ENCODE data around the gene GRID1. TPM values are rescaled to one million over a fixed set of nuclear protein-coding genes. Genes with fewer than 3 reads are reported as not detected.

The GRID1 gene
- polyA plus RNA-seq, 1 donor (not counting 4 experiments of a cell fraction or from before 2014, with no cell fraction given) = 0.01 TPM

DNA sequence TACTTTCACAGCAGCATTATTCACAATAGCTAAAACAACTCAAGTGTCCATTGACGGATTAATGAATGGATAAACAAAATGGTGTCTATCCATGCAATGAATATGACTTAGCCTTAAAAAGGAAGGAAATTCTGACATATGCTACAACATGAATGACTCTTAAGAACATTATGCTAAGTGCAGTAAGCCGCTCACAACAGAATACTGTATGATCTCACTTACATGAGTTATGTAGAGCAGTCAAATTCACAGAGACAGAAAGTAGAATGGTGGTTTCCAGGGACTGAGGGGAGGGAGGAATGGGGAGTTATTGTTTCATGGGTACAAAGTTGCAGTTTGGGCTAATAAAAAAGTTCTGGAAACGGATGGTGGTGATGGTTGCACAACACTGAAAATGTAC, 282.0 kb downstream of the GRID1 start:
- FAIRE-seq = no peak
- no peaks in the 10 kb centered on the region for H3K36me3 ChIP-seq (ENCODE audit: control insufficient read depth in 2 of 2, extremely low read depth in 1 of 2, insufficient read depth in 2 of 2, low read length in 2 of 2)
- H3K4me3 ChIP-seq (ENCODE audit: control insufficient read depth in 2 of 3, extremely low read depth in 1 of 3, insufficient read depth in 2 of 3, low read depth in 1 of 3, low read length in 3 of 3) = no peak overlapping the region
- H3K27me3 ChIP-seq (ENCODE audit: control insufficient read depth, extremely low read depth, insufficient read depth, low read length) = no peaks in the 10 kb centered on the region
- no peak overlapping the region for H2AFZ ChIP-seq (ENCODE audit: control insufficient read depth, low read length)
- no peaks in the 10 kb centered on the region for H3K79me2 ChIP-seq (ENCODE audit: control insufficient read depth, insufficient read depth, low read length)
- no peak overlapping the region for H3K4me2 ChIP-seq (ENCODE audit: control insufficient read depth, extremely low read depth, insufficient read depth, low read depth, low read length)
- H3K9me3 ChIP-seq (ENCODE audit: control insufficient read depth, low read depth, low read length) = no peaks in the 10 kb centered on the region
- no peaks in the 10 kb centered on the region for H3K9me1 ChIP-seq (ENCODE audit: control insufficient read depth, extremely low read depth, insufficient read depth, low read length)
- dilution Hi-C loops (cut with MboI; ENCODE audit: extremely low pct_ligation_motif_present, low sequenced_read_pairs) = no loop called here
- no peak for DNase-seq (ENCODE audit: low read depth, low spot score)
- H3K27ac ChIP-seq (ENCODE audit: control insufficient read depth, insufficient read depth, low read length) = no peak overlapping the region
- H3K4me1 ChIP-seq (ENCODE audit: control insufficient read depth, extremely low read depth, insufficient read depth, low read length) = no peaks in the 10 kb centered on the region
- TF ChIP-seq EZH2 (IDR thresholded peaks at IDR 0.05; ENCODE audit: low read length) = no peak
- TF ChIP-seq, protein P1, sequence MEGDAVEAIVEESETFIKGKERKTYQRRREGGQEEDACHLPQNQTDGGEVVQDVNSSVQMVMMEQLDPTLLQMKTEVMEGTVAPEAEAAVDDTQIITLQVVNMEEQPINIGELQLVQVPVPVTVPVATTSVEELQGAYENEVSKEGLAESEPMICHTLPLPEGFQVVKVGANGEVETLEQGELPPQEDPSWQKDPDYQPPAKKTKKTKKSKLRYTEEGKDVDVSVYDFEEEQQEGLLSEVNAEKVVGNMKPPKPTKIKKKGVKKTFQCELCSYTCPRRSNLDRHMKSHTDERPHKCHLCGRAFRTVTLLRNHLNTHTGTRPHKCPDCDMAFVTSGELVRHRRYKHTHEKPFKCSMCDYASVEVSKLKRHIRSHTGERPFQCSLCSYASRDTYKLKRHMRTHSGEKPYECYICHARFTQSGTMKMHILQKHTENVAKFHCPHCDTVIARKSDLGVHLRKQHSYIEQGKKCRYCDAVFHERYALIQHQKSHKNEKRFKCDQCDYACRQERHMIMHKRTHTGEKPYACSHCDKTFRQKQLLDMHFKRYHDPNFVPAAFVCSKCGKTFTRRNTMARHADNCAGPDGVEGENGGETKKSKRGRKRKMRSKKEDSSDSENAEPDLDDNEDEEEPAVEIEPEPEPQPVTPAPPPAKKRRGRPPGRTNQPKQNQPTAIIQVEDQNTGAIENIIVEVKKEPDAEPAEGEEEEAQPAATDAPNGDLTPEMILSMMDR (optimal IDR thresholded peaks at IDR 0.05 in 1 of 3, IDR thresholded peaks at IDR 0.05 in 1 of 3, conservative IDR thresholded peaks at IDR 0.05 in 1 of 3; ENCODE audit: extremely low read depth in 1 of 3, insufficient read depth in 2 of 3, low read length in 3 of 3) = no peak
- H3K9ac ChIP-seq (ENCODE audit: control insufficient read depth, extremely low read depth, insufficient read depth, low read length) = no peak overlapping the region
- H4K20me1 ChIP-seq (ENCODE audit: control insufficient read depth, extremely low read depth, insufficient read depth, low read length) = no peaks in the 10 kb centered on the region

DNA sequence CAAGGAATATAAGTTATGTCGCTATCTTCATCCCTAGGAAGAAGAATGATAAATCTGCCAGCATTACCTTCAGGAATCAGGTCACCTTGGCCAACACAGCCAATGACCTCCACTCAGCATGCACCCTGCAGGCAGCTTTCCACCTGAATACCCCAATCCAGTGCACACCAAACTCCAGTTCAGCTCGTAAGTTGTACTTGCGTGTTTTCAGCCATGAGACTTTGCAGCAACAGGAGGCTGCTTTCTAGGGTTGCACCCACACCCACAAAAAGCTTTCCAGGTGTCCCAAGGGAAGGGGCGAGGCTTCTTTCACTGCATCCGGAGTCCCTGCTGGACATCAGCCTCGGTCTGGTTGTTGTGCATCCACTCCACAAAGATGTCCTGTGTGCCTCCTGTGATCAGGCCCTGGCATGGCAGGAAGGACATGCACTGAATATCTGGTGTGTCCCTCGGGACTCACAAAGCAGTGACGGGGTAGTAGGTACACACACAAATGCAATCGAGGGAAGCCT, 282.9 kb downstream of the GRID1 start:
- FAIRE-seq (no peak), DNase-seq (ENCODE audit: low read depth, low spot score) (no peak)
- no peak overlapping the region for H3K4me3 ChIP-seq (ENCODE audit: control insufficient read depth in 2 of 3, extremely low read depth in 1 of 3, insufficient read depth in 2 of 3, low read depth in 1 of 3, low read length in 3 of 3)
- no peaks in the 10 kb centered on the region for H3K9me3 ChIP-seq (ENCODE audit: control insufficient read depth, low read depth, low read length)
- H2AFZ ChIP-seq (ENCODE audit: control insufficient read depth, low read length) = no peak overlapping the region
- no peak overlapping the region for H3K9ac ChIP-seq (ENCODE audit: control insufficient read depth, extremely low read depth, insufficient read depth, low read length)
- no peaks in the 10 kb centered on the region for H3K4me1 ChIP-seq (ENCODE audit: control insufficient read depth, extremely low read depth, insufficient read depth, low read length)
- dilution Hi-C loops (cut with MboI; ENCODE audit: extremely low pct_ligation_motif_present, low sequenced_read_pairs) = no loop called here
- no peaks in the 10 kb centered on the region for H4K20me1 ChIP-seq (ENCODE audit: control insufficient read depth, extremely low read depth, insufficient read depth, low read length)
- H3K27me3 ChIP-seq (ENCODE audit: control insufficient read depth, extremely low read depth, insufficient read depth, low read length) = no peaks in the 10 kb centered on the region
- H3K9me1 ChIP-seq (ENCODE audit: control insufficient read depth, extremely low read depth, insufficient read depth, low read length) = no peaks in the 10 kb centered on the region
- no peaks in the 10 kb centered on the region for H3K36me3 ChIP-seq (ENCODE audit: control insufficient read depth in 2 of 2, extremely low read depth in 1 of 2, insufficient read depth in 2 of 2, low read length in 2 of 2)
- H3K27ac ChIP-seq (ENCODE audit: control insufficient read depth, insufficient read depth, low read length) = no peak overlapping the region
- no peaks in the 10 kb centered on the region for H3K79me2 ChIP-seq (ENCODE audit: control insufficient read depth, insufficient read depth, low read length)
- TF ChIP-seq EZH2 (IDR thresholded peaks at IDR 0.05; ENCODE audit: low read length) = no peak
- TF ChIP-seq, protein P1 (optimal IDR thresholded peaks at IDR 0.05 in 1 of 3, IDR thresholded peaks at IDR 0.05 in 1 of 3, conservative IDR thresholded peaks at IDR 0.05 in 1 of 3; ENCODE audit: extremely low read depth in 1 of 3, insufficient read depth in 2 of 3, low read length in 3 of 3) = no peak
- H3K4me2 ChIP-seq (ENCODE audit: control insufficient read depth, extremely low read depth, insufficient read depth, low read depth, low read length) = no peak overlapping the region
